H1 (cell line): Measurements from ENCODE around the gene OR9A4. TPM values are rescaled to one million over a fixed set of nuclear protein-coding genes. Genes with fewer than 3 reads are reported as not detected.

Experiments
- CTCF ChIA-PET: fragments of 300-600 bp; sonication (Branson Sonifier 250); formaldehyde crosslinking; loops from one replicate; lab custom pipeline; 2021; ENCODE audit not compliant: partially characterized antibody; lab: Charles Lee
- POLR2A ChIA-PET: fragments of 300-600 bp; sonication (Branson Sonifier 250); formaldehyde crosslinking; loops from one replicate; lab custom pipeline; 2021; ENCODE audit warnings: inconsistent platforms; ENCODE audit not compliant: partially characterized antibody; lab: Charles Lee
- DNase-seq, 2 experiments: peaks; one replicate each; pipeline versions ENCODE4 v3.0.0 to v3.0.0-alpha.2; 2010 to 2022; ENCODE audit warnings: low spot score in 2 of 2, low read depth in 1 of 2, mixed read lengths in 1 of 2
- FAIRE-seq: peaks from 2 replicates; lab custom pipeline; 2011; peaks lifted over from hg19 to GRCh38; lab: Jason Lieb, UNC
- H2AFZ ChIP-seq: 2 replicates; pipeline ENCODE4 v1.8.1; 2012; ENCODE audit warnings: low read length, inconsistent platforms
- H2AK5ac ChIP-seq: 2 replicates; pipeline ENCODE4 v1.6.1; 2013; ENCODE audit warnings: low read depth, low read length
- H2BK120ac ChIP-seq: replicated peaks from 2 replicates; pipeline ENCODE3; 2013; ENCODE audit warnings: low read depth, low read length, inconsistent platforms
- H2BK12ac ChIP-seq: 2 replicates; pipeline ENCODE4 v1.6.1; 2013; ENCODE audit warnings: low read depth, low read length
- H2BK15ac ChIP-seq: 2 replicates; pipeline ENCODE4 v1.6.1; 2013; ENCODE audit warnings: low read length
- H2BK20ac ChIP-seq: 2 replicates; pipeline ENCODE4 v1.6.1; 2013; ENCODE audit warnings: low read length
- H2BK5ac ChIP-seq: 2 replicates; pipeline ENCODE4 v1.6.1; 2013; ENCODE audit warnings: low read depth, low read length
- H3K14ac ChIP-seq: 2 replicates; pipeline ENCODE4 v1.6.1; 2013; ENCODE audit warnings: inconsistent platforms; ENCODE audit not compliant: insufficient read length
- H3K18ac ChIP-seq: 2 replicates; pipeline ENCODE4 v1.6.1; 2013; ENCODE audit warnings: low read length; ENCODE audit errors: extremely low read depth
- H3K23ac ChIP-seq: 2 replicates; pipeline ENCODE4 v1.6.1; 2013; ENCODE audit warnings: inconsistent platforms; ENCODE audit not compliant: insufficient read length
- H3K23me2 ChIP-seq: 2 replicates; pipeline ENCODE4 v1.6.1; 2013; ENCODE audit warnings: low read depth, low read length
- H3K27ac ChIP-seq: 2 replicates; pipeline ENCODE4 v1.6.1; 2011; ENCODE audit warnings: low read depth, low read length, inconsistent platforms
- H3K27me3 ChIP-seq, 4 experiments: replicated peaks in 1 of 4; 1 replicate in 1 of 4; 2 replicates in 3 of 4; pipeline versions ENCODE4 v1.6.1 to v1.8.1; 2011 to 2013; ENCODE audit warnings: low read length in 3 of 4, mild to moderate bottlenecking in 3 of 4, inconsistent platforms in 2 of 4, mixed read lengths in 2 of 4, moderate library complexity in 1 of 4; ENCODE audit not compliant: control insufficient read depth in 3 of 4, insufficient read depth in 3 of 4; ENCODE audit errors: extremely low read depth in 1 of 4
- H3K36me3 ChIP-seq, 4 experiments: 2 replicates each; pipeline versions ENCODE4 v1.6.1 to v1.8.1; 2011 to 2013; ENCODE audit warnings: mild to moderate bottlenecking in 4 of 4, low read length in 3 of 4, moderate library complexity in 2 of 4, control low read depth in 1 of 4, inconsistent platforms in 1 of 4; ENCODE audit not compliant: insufficient read depth in 4 of 4, control insufficient read depth in 2 of 4
- H3K4ac ChIP-seq: replicated peaks from 2 replicates; pipeline ENCODE3; 2013; ENCODE audit warnings: low read length, low read depth, mixed read lengths, inconsistent platforms; ENCODE audit not compliant: insufficient read length
- H3K4me1 ChIP-seq, 4 experiments: replicated peaks in 1 of 4; 1 replicate in 1 of 4; 2 replicates in 3 of 4; pipeline versions ENCODE4 v1.6.1 to v1.8.1; 2011 to 2013; ENCODE audit warnings: low read length in 3 of 4, inconsistent platforms in 2 of 4, mixed read lengths in 1 of 4; ENCODE audit not compliant: insufficient read depth in 4 of 4, control insufficient read depth in 3 of 4
- H3K4me2 ChIP-seq, 2 experiments: 2 replicates each; pipeline versions ENCODE4 v1.6.1 to v1.8.1; 2011 to 2013; ENCODE audit warnings: low read depth in 2 of 2, low read length in 2 of 2, control low read depth in 1 of 2, inconsistent platforms in 1 of 2, mild to moderate bottlenecking in 1 of 2; ENCODE audit not compliant: insufficient read depth in 1 of 2
- H3K4me3 ChIP-seq, 4 experiments: fragments of 200-600, 300-600 bp in 1 of 4; sonication (generic), shearing (Covaris generic), sonication (Bioruptor Twin) in 1 of 4; 2 replicates each; pipeline versions ENCODE4 v1.5.1 to v1.8.1; 2011 to 2016; ENCODE audit warnings: low read length in 4 of 4, low read depth in 3 of 4, control low read depth in 2 of 4, inconsistent platforms in 2 of 4, mild to moderate bottlenecking in 2 of 4, mixed read lengths in 1 of 4, moderate library complexity in 1 of 4; ENCODE audit not compliant: insufficient read depth in 2 of 4; ENCODE audit errors: extremely low read depth in 1 of 4
- H3K56ac ChIP-seq: replicated peaks from 2 replicates; pipeline ENCODE3; 2013; ENCODE audit warnings: low read depth, mild to moderate bottlenecking, mixed read lengths, low read length, inconsistent platforms; ENCODE audit not compliant: insufficient read length
- H3K79me1 ChIP-seq: 2 replicates; pipeline ENCODE4 v1.6.1; 2013; ENCODE audit warnings: low read depth, low read length, control low read depth
- H3K79me2 ChIP-seq, 2 experiments: 2 replicates each; pipeline versions ENCODE4 v1.6.1 to v1.8.1; 2012 to 2013; ENCODE audit warnings: low read length in 2 of 2, mild to moderate bottlenecking in 2 of 2, inconsistent platforms in 1 of 2; ENCODE audit not compliant: insufficient read depth in 2 of 2, control insufficient read depth in 1 of 2
- H3K9ac ChIP-seq, 4 experiments: replicated peaks in 1 of 4; 1 replicate in 1 of 4; 2 replicates in 3 of 4; pipeline versions ENCODE4 v1.6.1 to v1.8.1; 2011 to 2013; ENCODE audit warnings: low read depth in 3 of 4, low read length in 3 of 4, control low read depth in 2 of 4, mild to moderate bottlenecking in 2 of 4, moderate library complexity in 2 of 4, inconsistent platforms in 1 of 4; ENCODE audit errors: extremely low read depth in 1 of 4
- H3K9me3 ChIP-seq, 2 experiments: 2 replicates each; pipeline versions ENCODE4 v1.6.1 to v1.8.1; 2012 to 2013; ENCODE audit warnings: mild to moderate bottlenecking in 2 of 2, moderate library complexity in 2 of 2, control low read depth in 1 of 2, inconsistent platforms in 1 of 2, low read depth in 1 of 2, low read length in 1 of 2, mixed read lengths in 1 of 2; ENCODE audit not compliant: insufficient read depth in 2 of 2
- H4K20me1 ChIP-seq, 2 experiments: replicated peaks in 1 of 2; 2 replicates each; pipeline versions ENCODE3 to v1.8.1; 2011 to 2013; ENCODE audit warnings: inconsistent platforms in 2 of 2, low read length in 2 of 2, mild to moderate bottlenecking in 1 of 2; ENCODE audit not compliant: insufficient read depth in 2 of 2, control insufficient read depth in 1 of 2
- H4K5ac ChIP-seq: 2 replicates; pipeline ENCODE4 v1.6.1; 2013; ENCODE audit warnings: low read length, low read depth, mixed read lengths, inconsistent platforms; ENCODE audit not compliant: insufficient read length
- H4K8ac ChIP-seq: 2 replicates; pipeline ENCODE4 v1.8.0; 2013; ENCODE audit warnings: mild to moderate bottlenecking, moderate library complexity, low read length, inconsistent platforms; ENCODE audit not compliant: insufficient read depth; ENCODE audit errors: extremely low read depth
- H4K91ac ChIP-seq: replicated peaks from 2 replicates; pipeline ENCODE3; 2013; ENCODE audit warnings: low read length, mixed read lengths, inconsistent platforms; ENCODE audit not compliant: insufficient read length
- ATF2 ChIP-seq: IDR thresholded peaks from 2 replicates; pipeline ENCODE4 v1.6.1; 2012; ENCODE audit warnings: low read length, inconsistent platforms
- CREB1 ChIP-seq: IDR thresholded peaks from 2 replicates; pipeline ENCODE4 v1.6.1; 2012; ENCODE audit warnings: inconsistent platforms
- RBBP5 ChIP-seq: IDR thresholded peaks from 2 replicates; pipeline ENCODE4 v1.7.1; 2012; ENCODE audit warnings: low read depth, mild to moderate bottlenecking, inconsistent platforms, low read length, moderate library complexity, borderline replicate concordance
- TAF7 ChIP-seq: optimal IDR thresholded peaks from 2 replicates; pipeline ENCODE3; 2011; ENCODE audit warnings: low read depth, mild to moderate bottlenecking, inconsistent platforms, low read length, moderate library complexity, borderline replicate concordance
- YY1 ChIP-seq: IDR thresholded peaks from 2 replicates; pipeline ENCODE4 v1.6.1; 2011; ENCODE audit warnings: low read depth, mild to moderate bottlenecking, low read length
- WGBS, 2 experiments: shearing (Covaris generic) in 1 of 2; methylation state at CpG; one replicate each; pipeline versions ENCODE4 v1.1.6 to v1.1.7; 2013 to 2015; ENCODE audit warnings: low lambda C conversion rate in 2 of 2, mixed read lengths in 2 of 2, inconsistent platforms in 1 of 2, low coverage in 1 of 2, missing lambda C conversion rate in 1 of 2; ENCODE audit not compliant: insufficient replicate concordance in 2 of 2, insufficient coverage in 1 of 2, insufficient read length in 1 of 2; ENCODE audit errors: extremely low coverage in 1 of 2, missing lambda C conversion rate in 1 of 2; 5-methylcytosine and 5-hydroxymethylcytosine counted together
- polyA plus RNA-seq, 7 experiments: library from polyadenylated mRNA; depleted of rRNA in 3 of 7; stranded (reverse) in 5 of 7; unstranded in 2 of 7; fragments of >200 nt in 5 of 7; fragments of 200-250 nt in 2 of 7; gene quantifications; 1 replicate in 5 of 7; 2 replicates in 1 of 7; 4 replicates in 1 of 7; pipeline versions ENCODE4 v1.2.1 to v1.2.3, GENCODE V29; 2011 to 2013; ENCODE audit warnings: missing spikeins in 2 of 7, mixed read lengths in 2 of 7
- total RNA-seq: library from RNA; stranded (reverse); fragmentation: NEBNext Ultra II Directional; extraction: Animal tissue kit (Norgen Biotek cat#: 25700); gene quantifications from 2 replicates; pipeline ENCODE4 v1.2.1, GENCODE V29; 2021

The OR9A4 gene
- total and polyA plus RNA-seq, 2 of the 8 experiments (the other 6 are each of a cell fraction or from before 2014, with no cell fraction given), result not detected

- no peaks in the 10 kb centered on the region for H3K23me2 ChIP-seq
- 85 to 100% methylated on average over 1 to 3 of the region's 3 CpGs for WGBS, 2 experiments
- H3K27me3 ChIP-seq, result no peaks in the 10 kb centered on the region
- no peak overlapping the region for H2BK120ac ChIP-seq
- H2AK5ac ChIP-seq, result no peak overlapping the region
- POLR2A ChIA-PET, result no interaction called here
- H3K9ac ChIP-seq, result no peak overlapping the region
- no peaks in the 10 kb centered on the region for H4K20me1 ChIP-seq
- H2AFZ ChIP-seq, result no peak overlapping the region
- TF ChIP-seq RBBP5, result no peak
- no peak for TF ChIP-seq TAF7
- TF ChIP-seq CREB1, result no peak
- no peak for TF ChIP-seq ATF2
- no peak for TF ChIP-seq YY1
- H3K18ac ChIP-seq, result no peak overlapping the region
- H3K27ac ChIP-seq, result no peak overlapping the region
- H2BK5ac ChIP-seq, result no peak overlapping the region
- H3K4me3 ChIP-seq, result no peak overlapping the region
- H4K5ac ChIP-seq, result no peak overlapping the region
- no peak overlapping the region for H3K23ac ChIP-seq
- no peak overlapping the region for H3K4me2 ChIP-seq
- no peaks in the 10 kb centered on the region for H3K36me3 ChIP-seq
- H3K79me2 ChIP-seq, result no peaks in the 10 kb centered on the region
- no peak overlapping the region for H4K91ac ChIP-seq
- CTCF ChIA-PET, result interaction anchor here (1.2 kb wide), 1 partner anchor 84 kb away, joined by 3 read pairs; no protein-coding TSS in a partner anchor
- no peak overlapping the region for H3K56ac ChIP-seq
- no peak overlapping the region for H2BK15ac ChIP-seq
- no peaks in the 10 kb centered on the region for H3K79me1 ChIP-seq
- no peaks in the 10 kb centered on the region for H3K4me1 ChIP-seq
- FAIRE-seq (no peak), DNase-seq (no peak)
- no peak overlapping the region for H2BK12ac ChIP-seq
- H3K9me3 ChIP-seq, result no peaks in the 10 kb centered on the region; a peak in 1 of 4 replicates
- no peak overlapping the region for H3K4ac ChIP-seq
- no peak overlapping the region for H4K8ac ChIP-seq
- H3K14ac ChIP-seq, result no peak overlapping the region
- no peak overlapping the region for H2BK20ac ChIP-seq
These were observed 24.9 kb upstream of the OR9A4 start for GRCh38 chr7:141891336-141891735.
